RWPE1 (cell line): ENCODE data around the gene PHF20.

ENCODE experiments used
- CTCF ChIA-PET: fragments of 350-600 bp; sonication (Branson Sonifier 250); formaldehyde crosslinking; extraction: SDS; loops from one replicate; lab custom pipeline; 2021; lab: Yijun Ruan, JAX
- POLR2A ChIA-PET: fragments of 400-600 bp; formaldehyde crosslinking; extraction: SDS; loops from one replicate; lab custom pipeline; 2020; ENCODE audit warnings: antibody characterized with exemption; ENCODE audit not compliant: low non-redundant PET; lab: Yijun Ruan, JAX
- DNase-seq: peaks from one replicate; pipeline ENCODE4 v3.0.0; 2012; ENCODE audit warnings: low spot score
- H3K27ac ChIP-seq: fragments of 450-650 bp; 2 replicates; pipeline ENCODE4 v1.5.1; 2017
- TF ChIP-seq, protein P1 (sequence below): fragments of 450-650 bp; conservative IDR thresholded peaks from 2 replicates; pipeline ENCODE4 v1.5.1; 2017; ENCODE audit warnings: low read depth, mild to moderate bottlenecking

The PHF20 gene

DNA sequence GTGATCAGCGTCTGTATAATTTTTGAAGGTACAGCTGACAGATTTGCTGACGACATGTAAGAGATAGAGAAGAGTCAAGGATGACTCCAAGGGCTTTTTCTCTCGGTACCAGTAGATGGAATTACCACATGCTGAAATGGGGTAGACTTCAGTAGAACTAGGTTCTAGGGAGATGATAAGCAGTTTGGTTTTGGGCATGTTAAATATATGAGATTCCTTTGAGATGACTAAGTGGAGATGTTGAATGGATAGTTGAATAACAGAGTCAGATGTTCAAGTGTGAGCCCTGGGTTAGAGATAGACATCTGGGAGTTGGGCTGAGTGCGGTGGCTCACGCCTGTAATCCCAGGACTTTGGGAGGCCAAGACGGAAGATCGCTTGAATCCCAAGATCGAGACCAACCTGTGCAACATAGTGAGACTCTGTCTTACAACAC is 50.0 kb downstream of the PHF20 start:
- TF ChIP-seq, protein P1, sequence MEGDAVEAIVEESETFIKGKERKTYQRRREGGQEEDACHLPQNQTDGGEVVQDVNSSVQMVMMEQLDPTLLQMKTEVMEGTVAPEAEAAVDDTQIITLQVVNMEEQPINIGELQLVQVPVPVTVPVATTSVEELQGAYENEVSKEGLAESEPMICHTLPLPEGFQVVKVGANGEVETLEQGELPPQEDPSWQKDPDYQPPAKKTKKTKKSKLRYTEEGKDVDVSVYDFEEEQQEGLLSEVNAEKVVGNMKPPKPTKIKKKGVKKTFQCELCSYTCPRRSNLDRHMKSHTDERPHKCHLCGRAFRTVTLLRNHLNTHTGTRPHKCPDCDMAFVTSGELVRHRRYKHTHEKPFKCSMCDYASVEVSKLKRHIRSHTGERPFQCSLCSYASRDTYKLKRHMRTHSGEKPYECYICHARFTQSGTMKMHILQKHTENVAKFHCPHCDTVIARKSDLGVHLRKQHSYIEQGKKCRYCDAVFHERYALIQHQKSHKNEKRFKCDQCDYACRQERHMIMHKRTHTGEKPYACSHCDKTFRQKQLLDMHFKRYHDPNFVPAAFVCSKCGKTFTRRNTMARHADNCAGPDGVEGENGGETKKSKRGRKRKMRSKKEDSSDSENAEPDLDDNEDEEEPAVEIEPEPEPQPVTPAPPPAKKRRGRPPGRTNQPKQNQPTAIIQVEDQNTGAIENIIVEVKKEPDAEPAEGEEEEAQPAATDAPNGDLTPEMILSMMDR = no peak
- peak overlapping the region; percentile 26; the same call in 1 of the 2 replicates for H3K27ac ChIP-seq
- DNase-seq = peak; percentile 70
- ChIA-PET CTCF (interaction anchor here (1.0 kb wide), 1 partner anchor 9 kb away, joined by 3 read pairs; no protein-coding TSS in a partner anchor), POLR2A (no interaction called here)

DNA sequence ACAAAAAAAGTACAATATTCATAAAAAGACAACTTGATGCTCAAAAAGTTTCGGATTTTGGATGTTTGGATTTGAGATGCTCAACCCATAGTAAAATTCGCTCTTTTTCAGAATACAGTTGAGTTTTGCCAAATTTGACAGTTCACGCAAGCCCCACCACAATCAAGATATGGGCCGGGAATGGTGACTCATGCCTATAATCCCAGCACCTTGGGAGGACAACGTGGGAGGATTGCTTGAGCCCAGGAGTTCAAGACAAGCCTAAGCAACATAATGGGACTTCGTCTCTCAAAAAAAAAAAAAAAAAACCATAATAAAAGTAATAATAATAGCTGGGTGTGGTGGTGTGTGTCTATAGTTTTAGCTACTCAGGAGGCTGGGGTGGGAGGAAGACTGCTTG is 51.3 kb downstream of the PHF20 start:
- no peak for DNase-seq
- TF ChIP-seq, protein P1 = no peak
- H3K27ac ChIP-seq = no peak overlapping the region
- ChIA-PET POLR2A (interaction anchor here (0.6 kb wide), 1 partner anchor 1182 kb away, joined by 5 read pairs; no protein-coding TSS in a partner anchor), CTCF (interaction anchor here (0.7 to 0.8 kb wide), 2 partner anchors 38 to 47 kb away, joined by 5 read pairs; no protein-coding TSS in a partner anchor)

DNA sequence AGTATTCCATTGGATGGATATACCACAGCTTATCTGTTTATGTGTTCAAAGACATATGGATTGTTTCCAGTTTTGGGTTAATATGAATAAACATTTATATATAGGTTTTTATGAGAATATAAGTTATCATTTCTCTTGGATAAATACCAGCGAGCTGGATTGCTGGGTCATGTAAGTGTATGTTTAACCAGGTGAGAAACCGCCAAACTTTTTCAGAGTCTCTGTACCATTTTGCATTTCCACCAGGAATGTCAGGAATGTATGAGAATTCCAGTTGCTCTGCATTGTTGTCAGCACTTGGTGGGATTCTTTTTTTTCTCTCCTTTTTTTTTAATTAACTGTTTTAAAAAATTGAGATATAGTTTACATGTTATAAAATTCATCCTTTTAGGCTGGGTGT is 52.1 kb downstream of the PHF20 start:
- CTCF ChIA-PET = interaction anchor here (0.7 kb wide), 1 partner anchor 48 kb away, joined by 5 read pairs; no protein-coding TSS in a partner anchor
- no peak for DNase-seq
- POLR2A ChIA-PET = interaction anchor here (0.6 kb wide), 1 partner anchor 1183 kb away, joined by 5 read pairs; no protein-coding TSS in a partner anchor
- TF ChIP-seq, protein P1 = no peak
- no peak overlapping the region for H3K27ac ChIP-seq

DNA sequence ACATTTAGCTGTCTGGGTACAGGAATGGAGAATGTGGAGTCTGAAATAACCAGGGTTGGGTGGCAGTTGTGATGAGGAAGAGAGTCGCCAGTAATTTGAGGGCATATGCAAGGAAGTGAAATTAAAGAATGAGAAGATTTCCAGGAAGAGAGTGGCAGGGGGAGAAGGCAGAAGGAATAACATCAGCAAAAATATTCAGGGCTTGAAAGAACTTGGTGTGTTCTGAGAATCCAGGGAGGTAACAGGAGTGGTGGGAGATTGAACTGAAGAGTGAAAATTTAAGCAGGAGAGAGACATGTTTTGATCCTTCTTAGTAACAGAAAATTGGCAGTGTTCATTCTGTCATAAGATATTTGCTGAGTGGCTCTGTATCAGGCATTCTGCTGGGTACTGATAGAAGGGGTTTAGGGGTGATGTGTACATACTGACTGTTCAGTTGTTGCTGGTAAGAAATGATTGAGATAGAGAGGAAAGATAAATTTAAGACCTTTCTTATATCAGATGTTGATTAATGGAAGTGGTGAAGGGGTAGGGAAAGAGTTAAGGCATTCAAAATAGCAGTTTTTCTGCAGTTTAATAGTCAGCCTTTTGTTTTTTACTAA is 54.7 kb downstream of the PHF20 start:
- no peak for DNase-seq
- no peak overlapping the region for H3K27ac ChIP-seq
- ChIA-PET CTCF (no interaction called here), POLR2A (no interaction called here)
- TF ChIP-seq, protein P1 = no peak

DNA sequence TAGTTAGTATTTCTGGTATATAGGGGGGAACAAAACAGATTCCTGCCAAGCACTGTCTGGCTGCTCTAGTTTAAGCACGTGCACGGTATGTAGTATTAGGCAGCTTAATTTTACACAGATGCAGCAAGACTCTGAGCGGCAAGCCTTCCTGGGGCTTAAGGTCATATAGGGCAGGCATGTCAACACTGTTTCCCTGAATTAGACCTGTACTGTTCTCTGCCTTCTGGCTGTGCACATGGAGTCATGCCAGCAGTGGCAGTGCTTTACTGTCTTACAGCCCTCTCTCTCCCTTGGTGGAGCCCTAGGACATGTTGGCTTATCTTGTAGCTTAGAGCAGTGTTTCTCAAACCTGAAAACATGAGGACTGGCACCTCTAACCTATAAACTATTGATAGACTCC is 56.6 kb downstream of the PHF20 start:
- CTCF ChIA-PET = no interaction called here
- TF ChIP-seq, protein P1 = no peak
- POLR2A ChIA-PET = no interaction called here
- DNase-seq = no peak
- peak overlapping the region; percentile 31 for H3K27ac ChIP-seq

DNA sequence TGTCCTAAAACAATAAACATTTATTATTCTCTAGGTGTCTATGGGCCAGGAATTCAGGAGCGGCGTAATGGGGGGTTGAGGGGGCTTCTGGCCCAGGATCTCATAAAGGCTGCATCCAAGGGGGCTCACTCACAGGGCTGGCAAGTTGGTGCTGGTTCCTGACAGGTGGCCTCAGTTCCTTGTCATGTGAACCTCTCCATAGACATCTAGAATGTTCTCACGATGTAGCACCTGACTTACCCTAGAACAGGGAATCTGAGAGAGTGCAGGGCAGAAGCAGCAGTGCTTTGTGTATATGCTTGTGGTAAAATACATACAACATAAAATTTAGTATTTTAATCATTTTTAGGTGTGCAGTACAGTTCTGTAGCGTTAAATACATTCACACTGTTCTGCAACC is 57.1 kb downstream of the PHF20 start:
- POLR2A ChIA-PET = no interaction called here
- TF ChIP-seq, protein P1 = no peak
- CTCF ChIA-PET = no interaction called here
- H3K27ac ChIP-seq = peak overlapping the region; percentile 31; the same call in 1 of the 2 replicates
- DNase-seq = no peak
